PC-9 (cell line): ENCODE measurements around the gene SETBP1. TPM values are rescaled to one million over a fixed set of nuclear protein-coding genes. Genes with fewer than 3 reads are reported as not detected.

Experiments
- BruUV-seq: library from RNA; stranded (reverse); fragments of 400-500 nt; replicated peaks from 2 replicates; lab custom pipeline; 2021; lab: Mats Ljungman, UMichigan
- CTCF ChIA-PET: fragments of 300-600 bp; sonication (Branson Sonifier 250); formaldehyde crosslinking; loops from one replicate; lab custom pipeline; 2022; ENCODE audit warnings: antibody characterized with exemption; lab: Charles Lee
- POLR2A ChIA-PET: fragments of 300-600 bp; sonication (Branson Sonifier 250); formaldehyde crosslinking; loops from one replicate; lab custom pipeline; 2022; ENCODE audit warnings: antibody characterized with exemption; ENCODE audit not compliant: unreplicated experiment; lab: Charles Lee
- DNase-seq, 2 experiments: peaks; one replicate each; pipeline versions ENCODE4 v3.0.0 to v3.0.0-alpha.2; 2015 to 2022; ENCODE audit warnings: mixed read lengths in 1 of 2
- H2AFZ ChIP-seq: fragments of 200-600 bp; sonication (generic); 2 replicates; pipeline ENCODE4 v1.8.1; 2017; ENCODE audit warnings: antibody characterized with exemption
- H3F3A ChIP-seq: fragments of 200-600 bp; sonication (generic); 2 replicates; pipeline ENCODE4 v1.8.1; 2017; ENCODE audit warnings: antibody characterized with exemption, mild to moderate bottlenecking, low read depth; ENCODE audit not compliant: insufficient read depth
- H3K27ac ChIP-seq: fragments of 200-600 bp; sonication (generic); 2 replicates; pipeline ENCODE4 v1.6.1; 2016; ENCODE audit warnings: mixed run types
- H3K27me3 ChIP-seq: fragments of 200-600 bp; sonication (generic); 2 replicates; pipeline ENCODE4 v1.6.1; 2016; ENCODE audit warnings: low read depth, mixed run types; ENCODE audit not compliant: insufficient read depth
- H3K36me3 ChIP-seq: fragments of 200-600 bp; sonication (generic); 2 replicates; pipeline ENCODE4 v1.6.1; 2016; ENCODE audit warnings: low read depth, mixed run types
- H3K4me1 ChIP-seq: fragments of 200-600 bp; sonication (generic); replicated peaks from 2 replicates; pipeline ENCODE4 v1.6.1; 2016; ENCODE audit warnings: mixed run types; ENCODE audit not compliant: insufficient read depth
- H3K4me2 ChIP-seq: fragments of 200-600 bp; sonication (generic); 2 replicates; pipeline ENCODE4 v1.6.1; 2017; ENCODE audit warnings: mixed run types
- H3K4me3 ChIP-seq: fragments of 200-600 bp; sonication (generic); 2 replicates; pipeline ENCODE4 v1.6.1; 2016; ENCODE audit warnings: mixed run types
- H3K79me2 ChIP-seq: fragments of 200-600 bp; sonication (generic); 2 replicates; pipeline ENCODE4 v1.6.1; 2017; ENCODE audit warnings: low read depth, mixed run types
- H3K9me2 ChIP-seq: fragments of 200-600 bp; sonication (generic); 2 replicates; pipeline ENCODE4 v1.8.1; 2017; ENCODE audit warnings: mild to moderate bottlenecking; ENCODE audit not compliant: insufficient read depth
- H3K9me3 ChIP-seq: fragments of 200-600 bp; sonication (generic); 2 replicates; pipeline ENCODE4 v1.8.1; 2016; ENCODE audit warnings: low read depth; ENCODE audit not compliant: insufficient read depth
- H4K20me1 ChIP-seq: fragments of 200-600 bp; sonication (generic); 2 replicates; pipeline ENCODE4 v1.8.1; 2017; ENCODE audit not compliant: insufficient read depth
- EZH2 ChIP-seq: fragments of 200-600 bp; sonication (generic); IDR thresholded peaks from 2 replicates; pipeline ENCODE4 v1.8.0; 2017; ENCODE audit warnings: antibody characterized with exemption, low read depth
- intact Hi-C: fragments of 100-400 bp; cut with micrococcal nuclease; formaldehyde crosslinking; loops from one replicate; pipeline ENCODE4 v1.10.0; 2022; ENCODE audit not compliant: unreplicated experiment
- total RNA-seq: library from RNA; stranded (reverse); gene quantifications from 2 replicates; pipeline ENCODE4 v1.2.3, GENCODE V29; 2021
- TF ChIP-seq, protein P1 (sequence below): fragments of 200-600 bp; sonication (generic); conservative IDR thresholded peaks from 2 replicates; pipeline ENCODE4 v1.6.1; 2017; ENCODE audit warnings: mixed run types, antibody characterized with exemption, mild to moderate bottlenecking, moderate library complexity

SETBP1 gene
- total RNA-seq, 1 experiment from 2014 or later: 9.0 TPM

DNA sequence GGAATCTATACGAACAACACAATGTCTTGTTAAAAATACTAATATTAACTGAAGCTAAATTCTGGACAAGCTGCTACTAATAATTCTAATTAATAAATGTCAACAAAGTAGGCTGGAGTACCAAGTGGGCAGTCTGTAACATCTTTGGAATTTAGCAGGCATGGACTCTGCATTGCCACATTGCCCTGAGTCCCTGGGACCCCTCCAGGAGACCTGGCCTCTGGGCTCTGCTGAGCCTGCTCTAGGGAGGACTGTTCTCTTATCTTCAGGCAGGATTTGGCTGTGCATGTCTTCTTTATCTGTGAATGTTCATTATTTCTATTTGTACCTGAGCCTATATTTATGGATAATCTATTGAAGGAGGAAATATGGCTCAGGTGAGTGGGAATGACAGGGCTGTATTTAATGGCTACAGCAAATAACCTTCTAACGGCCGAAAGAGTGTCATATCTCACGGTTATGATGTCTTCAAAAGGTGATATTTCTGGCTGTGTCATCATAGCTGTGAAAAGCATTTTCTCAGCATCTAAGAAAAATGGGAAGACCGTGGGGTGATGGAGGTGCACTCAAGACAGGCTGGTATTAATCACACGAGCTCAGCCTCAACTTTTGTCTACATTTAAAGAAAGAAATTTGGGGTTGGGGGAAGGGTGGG lies 28.6 kb upstream of the SETBP1 start:
- BruUV-seq: no TSS peak
- Histone ChIP-seq H3K4me3 (no peak overlapping the region), H3K4me2 (peak overlapping the region; percentile 10; the same call in 1 of the 2 replicates), H3K36me3 (no peaks in the 10 kb centered on the region), H2AFZ (no peak overlapping the region; the same call in 1 of the 2 replicates), H3K9me2 (no peaks in the 10 kb centered on the region), H3K27ac (peak overlapping the region; percentile 74), H4K20me1 (no peaks in the 10 kb centered on the region), H3F3A (peaks cover 24% of the 10 kb centered on the region), H3K79me2 (no peaks in the 10 kb centered on the region), H3K9me3 (0 out of 2 replicates have a peak, but pooled peaks cover 5% of the 10 kb centered on the region), H3K4me1 (peaks cover 44% of the 10 kb centered on the region), H3K27me3 (no peaks in the 10 kb centered on the region)
- no peak for DNase-seq
- POLR2A ChIA-PET: no interaction called here
- TF ChIP-seq, protein P1, sequence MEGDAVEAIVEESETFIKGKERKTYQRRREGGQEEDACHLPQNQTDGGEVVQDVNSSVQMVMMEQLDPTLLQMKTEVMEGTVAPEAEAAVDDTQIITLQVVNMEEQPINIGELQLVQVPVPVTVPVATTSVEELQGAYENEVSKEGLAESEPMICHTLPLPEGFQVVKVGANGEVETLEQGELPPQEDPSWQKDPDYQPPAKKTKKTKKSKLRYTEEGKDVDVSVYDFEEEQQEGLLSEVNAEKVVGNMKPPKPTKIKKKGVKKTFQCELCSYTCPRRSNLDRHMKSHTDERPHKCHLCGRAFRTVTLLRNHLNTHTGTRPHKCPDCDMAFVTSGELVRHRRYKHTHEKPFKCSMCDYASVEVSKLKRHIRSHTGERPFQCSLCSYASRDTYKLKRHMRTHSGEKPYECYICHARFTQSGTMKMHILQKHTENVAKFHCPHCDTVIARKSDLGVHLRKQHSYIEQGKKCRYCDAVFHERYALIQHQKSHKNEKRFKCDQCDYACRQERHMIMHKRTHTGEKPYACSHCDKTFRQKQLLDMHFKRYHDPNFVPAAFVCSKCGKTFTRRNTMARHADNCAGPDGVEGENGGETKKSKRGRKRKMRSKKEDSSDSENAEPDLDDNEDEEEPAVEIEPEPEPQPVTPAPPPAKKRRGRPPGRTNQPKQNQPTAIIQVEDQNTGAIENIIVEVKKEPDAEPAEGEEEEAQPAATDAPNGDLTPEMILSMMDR: no peak
- no peak for TF ChIP-seq EZH2
- CTCF ChIA-PET: interaction anchor here (0.6 kb wide), 1 partner anchor 181 kb away, joined by 3 read pairs; no protein-coding TSS in a partner anchor
- intact Hi-C loops: loop anchor here (5.0 kb wide), 1 partner anchor 310 kb away; no protein-coding TSS in a partner anchor

DNA sequence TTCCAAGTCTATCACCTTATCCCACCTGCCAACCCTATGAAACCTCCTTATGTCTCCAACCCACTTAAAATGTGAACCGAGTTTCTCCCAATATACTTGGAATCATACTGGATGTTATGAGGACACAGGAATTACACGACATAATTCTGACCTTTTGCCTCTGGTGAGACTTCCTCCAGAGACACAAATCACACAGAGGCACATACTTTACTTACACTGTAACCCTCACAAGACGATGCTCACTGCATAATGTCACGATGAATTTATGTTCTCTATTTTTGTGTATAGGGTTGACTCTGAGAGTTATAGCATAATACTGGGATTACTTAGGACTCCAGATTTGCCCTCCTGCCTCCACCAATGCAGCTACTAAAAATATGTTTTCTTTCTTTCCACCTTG lies 28.0 kb upstream of the SETBP1 start:
- H3K4me1 ChIP-seq: peaks cover 44% of the 10 kb centered on the region
- H3K9me2 ChIP-seq: no peaks in the 10 kb centered on the region
- no peak overlapping the region for H3K27ac ChIP-seq
- CTCF ChIA-PET: no interaction called here
- H3K36me3 ChIP-seq: no peaks in the 10 kb centered on the region
- no peak overlapping the region for H3K4me2 ChIP-seq
- intact Hi-C loops: loop anchor here (5.0 kb wide), 1 partner anchor 310 kb away; no protein-coding TSS in a partner anchor
- H3K9me3 ChIP-seq: 0 out of 2 replicates have a peak, but pooled peaks cover 4% of the 10 kb centered on the region
- H3K27me3 ChIP-seq: no peaks in the 10 kb centered on the region
- peaks cover 24% of the 10 kb centered on the region for H3F3A ChIP-seq
- no peak overlapping the region; the same call in 1 of the 2 replicates for H2AFZ ChIP-seq
- POLR2A ChIA-PET: no interaction called here
- H4K20me1 ChIP-seq: no peaks in the 10 kb centered on the region
- H3K79me2 ChIP-seq: no peaks in the 10 kb centered on the region
- BruUV-seq: no TSS peak
- no peak for DNase-seq
- H3K4me3 ChIP-seq: no peak overlapping the region
- no peak for TF ChIP-seq EZH2
- TF ChIP-seq, protein P1: no peak

DNA sequence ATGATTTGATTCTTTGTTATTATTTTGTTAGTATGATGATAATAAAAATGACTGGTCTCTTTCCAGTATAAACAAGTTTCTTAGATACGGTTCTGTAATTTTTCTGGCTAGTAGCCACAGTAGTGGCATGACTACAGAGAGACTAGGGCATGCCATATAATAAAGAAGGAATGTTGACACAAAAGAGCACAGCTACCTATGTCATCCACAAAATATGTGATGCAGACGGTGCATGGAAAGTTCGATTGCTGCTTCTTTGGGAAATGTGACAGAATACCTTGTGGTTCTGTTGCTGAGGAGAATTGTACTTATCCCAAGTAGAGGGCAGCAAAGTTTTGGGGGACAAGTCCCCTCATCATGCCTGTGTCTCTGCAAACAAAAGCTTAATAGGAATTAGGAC lies 26.1 kb upstream of the SETBP1 start:
- intact Hi-C loops: loop anchor here (5.0 kb wide), 1 partner anchor 312 kb away; no protein-coding TSS in a partner anchor
- CTCF ChIA-PET: interaction anchor here (0.6 kb wide), 1 partner anchor 52 kb away, joined by 3 read pairs; no protein-coding TSS in a partner anchor
- Histone ChIP-seq H4K20me1 (no peaks in the 10 kb centered on the region), H3K27me3 (no peaks in the 10 kb centered on the region), H3K27ac (peak overlapping the region; percentile 82), H3K4me2 (peak overlapping the region; percentile 43), H3F3A (peaks cover 24% of the 10 kb centered on the region), H3K79me2 (no peaks in the 10 kb centered on the region), H2AFZ (peak overlapping the region; percentile 52), H3K9me3 (no peaks in the 10 kb centered on the region), H3K4me3 (no peak overlapping the region), H3K36me3 (no peaks in the 10 kb centered on the region), H3K9me2 (no peaks in the 10 kb centered on the region), H3K4me1 (peaks cover 44% of the 10 kb centered on the region)
- POLR2A ChIA-PET: interaction anchor here (0.6 to 0.9 kb wide), 3 partner anchors 60 to 147 kb away, joined by 3 to 6 read pairs (median 5); no protein-coding TSS in a partner anchor
- TF ChIP-seq, protein P1: no peak
- no peak for TF ChIP-seq EZH2
- BruUV-seq: no TSS peak
- peak; percentile 43 to 92 for DNase-seq
